Neural crest cell (in vitro differentiated cells): Measurements from ENCODE around the gene CDH19. TPM values are rescaled to one million over a fixed set of nuclear protein-coding genes. Genes with fewer than 3 reads are reported as not detected.

Source experiments
- DNase-seq: peaks from one replicate; pipeline ENCODE4 v3.0.0; 2021; ENCODE audit warnings: low read depth, mixed read lengths, low spot score
- H3K27ac Mint-ChIP-seq: one replicate; pipeline ENCODE4 v1.8.0; 2021; ENCODE audit warnings: mild to moderate bottlenecking, mixed read lengths; ENCODE audit not compliant: unreplicated experiment
- H3K27me3 Mint-ChIP-seq: 2 replicates; pipeline ENCODE4 v1.8.0; 2021; ENCODE audit warnings: low read depth, mild to moderate bottlenecking, mixed read lengths
- H3K36me3 Mint-ChIP-seq: 2 replicates; pipeline ENCODE4 v1.8.0; 2021; ENCODE audit warnings: low read depth, mild to moderate bottlenecking, mixed read lengths
- H3K4me1 Mint-ChIP-seq: 2 replicates; pipeline ENCODE4 v1.8.0; 2021; ENCODE audit warnings: mixed read lengths
- H3K4me3 Mint-ChIP-seq: one replicate; pipeline ENCODE4 v1.8.0; 2021; ENCODE audit warnings: mild to moderate bottlenecking, mixed read lengths
- H3K9me3 Mint-ChIP-seq: 2 replicates; pipeline ENCODE4 v1.8.0; 2021; ENCODE audit warnings: mixed read lengths
- CTCF ChIP-seq: fragments of 200-600 bp; sonication (generic); conservative IDR thresholded peaks from 2 replicates; pipeline ENCODE4 v1.5.0; 2021; ENCODE audit warnings: antibody characterized with exemption, mild to moderate bottlenecking
- total RNA-seq: library from RNA; stranded (reverse); gene quantifications from 2 replicates; pipeline ENCODE4 v1.2.1, GENCODE V29; 2021

CDH19 gene
- total RNA-seq, 1 donor from 2014 or later: 14.7 TPM

- H3K27ac Mint-ChIP-seq: no peak overlapping the region
- H3K4me3 Mint-ChIP-seq: no peak overlapping the region
- no peak for TF ChIP-seq CTCF
- H3K4me1 Mint-ChIP-seq: peaks cover 8% of the 10 kb centered on the region
- peaks cover 3% of the 10 kb centered on the region for H3K36me3 Mint-ChIP-seq
- DNase-seq: no peak
- no peaks in the 10 kb centered on the region for H3K9me3 Mint-ChIP-seq
- H3K27me3 Mint-ChIP-seq: no peaks in the 10 kb centered on the region
These were observed 46.8 kb downstream of the CDH19 start for GRCh38 chr18:66557091-66557490.

DNA sequence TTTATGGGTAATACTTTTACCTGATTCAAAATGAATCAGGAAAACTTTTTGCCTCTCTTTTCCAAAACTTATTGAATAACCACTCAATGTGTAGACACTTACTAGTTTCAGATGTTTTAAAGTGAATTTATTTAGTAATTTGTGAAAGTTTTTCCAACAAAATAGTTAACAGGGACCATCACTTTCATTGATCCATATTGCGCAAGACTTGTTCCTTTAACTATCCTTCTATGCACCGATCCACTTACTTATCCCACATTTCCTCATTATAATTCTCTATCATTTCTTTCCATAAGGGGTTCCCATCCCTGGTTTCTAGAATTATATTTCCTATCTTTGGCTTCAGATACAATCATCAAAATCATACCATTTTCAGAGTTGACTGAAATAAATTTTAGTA is 48.3 kb downstream of the CDH19 start:
- Mint-ChIP-seq H3K36me3 (peaks cover 3% of the 10 kb centered on the region), H3K27me3 (no peaks in the 10 kb centered on the region), H3K4me1 (peaks cover 8% of the 10 kb centered on the region), H3K9me3 (no peaks in the 10 kb centered on the region), H3K4me3 (no peak overlapping the region), H3K27ac (no peak overlapping the region)
- no peak for TF ChIP-seq CTCF
- DNase-seq: no peak

- Mint-ChIP-seq H3K9me3 (peaks cover under 1% of the 10 kb centered on the region), H3K27me3 (no peaks in the 10 kb centered on the region), H3K4me1 (peaks cover 2% of the 10 kb centered on the region), H3K4me3 (no peak overlapping the region), H3K27ac (no peak overlapping the region), H3K36me3 (peaks cover 4% of the 10 kb centered on the region)
- DNase-seq: no peak
- TF ChIP-seq CTCF: no peak
These were observed 50.1 kb downstream of the CDH19 start for GRCh38 chr18:66553824-66554223.

GRCh38 chr18:66550366-66550765 is 53.5 kb downstream of the CDH19 start:
- no peak overlapping the region for H3K27ac Mint-ChIP-seq
- H3K27me3 Mint-ChIP-seq: no peaks in the 10 kb centered on the region
- H3K4me3 Mint-ChIP-seq: no peak overlapping the region
- TF ChIP-seq CTCF: no peak
- DNase-seq: no peak
- peaks cover 17% of the 10 kb centered on the region for H3K36me3 Mint-ChIP-seq
- H3K4me1 Mint-ChIP-seq: no peaks in the 10 kb centered on the region
- peaks cover 9% of the 10 kb centered on the region for H3K9me3 Mint-ChIP-seq

DNA sequence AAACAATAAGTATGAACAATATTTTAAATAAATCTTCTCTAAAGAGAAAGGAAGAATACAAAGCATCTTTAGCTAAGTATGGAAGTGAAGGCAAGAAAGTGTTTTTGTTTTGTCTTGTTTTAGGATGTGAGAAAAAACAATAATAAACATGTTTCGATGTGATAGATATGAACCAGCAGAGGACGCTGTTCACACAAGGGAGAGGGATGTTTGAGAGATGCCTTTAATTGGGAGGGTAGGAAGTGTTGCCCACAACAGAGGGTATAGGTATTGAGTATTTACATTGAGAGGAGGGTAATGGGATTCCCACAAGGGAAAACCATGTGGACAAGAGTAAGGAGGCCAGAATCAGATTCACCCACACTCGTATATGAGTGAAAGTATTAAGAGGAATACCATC is 55.1 kb downstream of the CDH19 start:
- H3K27me3 Mint-ChIP-seq: no peaks in the 10 kb centered on the region
- no peak overlapping the region for H3K27ac Mint-ChIP-seq
- no peak overlapping the region for H3K4me3 Mint-ChIP-seq
- H3K4me1 Mint-ChIP-seq: no peaks in the 10 kb centered on the region
- H3K36me3 Mint-ChIP-seq: peaks cover 19% of the 10 kb centered on the region
- H3K9me3 Mint-ChIP-seq: peaks cover 9% of the 10 kb centered on the region
- no peak for DNase-seq
- TF ChIP-seq CTCF: peak; percentile 29

DNA sequence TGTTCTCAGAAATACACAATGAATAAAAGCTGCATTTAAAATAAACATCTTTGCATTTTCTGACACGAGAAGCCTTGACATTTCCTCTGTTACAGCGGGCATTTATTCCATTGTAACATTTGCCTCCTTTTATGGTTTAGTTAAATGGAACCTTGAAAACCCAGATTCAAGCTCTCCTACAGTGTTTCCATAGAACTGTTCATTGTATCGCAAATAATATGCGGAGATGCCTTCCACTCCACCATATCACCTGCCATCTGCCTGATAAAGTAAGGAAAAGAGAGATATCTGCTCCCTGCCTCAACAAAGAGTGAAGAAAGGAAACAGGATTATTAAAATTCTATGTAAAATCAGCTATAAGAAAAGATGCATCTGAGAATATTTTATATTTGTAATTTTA is 69.8 kb downstream of the CDH19 start:
- no peaks in the 10 kb centered on the region for H3K27me3 Mint-ChIP-seq
- no peaks in the 10 kb centered on the region for H3K36me3 Mint-ChIP-seq
- H3K27ac Mint-ChIP-seq: no peak overlapping the region
- no peak for TF ChIP-seq CTCF
- H3K9me3 Mint-ChIP-seq: no peaks in the 10 kb centered on the region
- no peak overlapping the region for H3K4me3 Mint-ChIP-seq
- peaks cover 17% of the 10 kb centered on the region for H3K4me1 Mint-ChIP-seq
- no peak for DNase-seq
